ENCODE results near the gene ANKRD13C. TPM values are rescaled to one million over a fixed set of nuclear protein-coding genes. Genes with fewer than 3 reads are reported as not detected.

ANKRD13C gene
- total RNA-seq, 1 donor from 2014 or later, result 21.8 TPM

DNA sequence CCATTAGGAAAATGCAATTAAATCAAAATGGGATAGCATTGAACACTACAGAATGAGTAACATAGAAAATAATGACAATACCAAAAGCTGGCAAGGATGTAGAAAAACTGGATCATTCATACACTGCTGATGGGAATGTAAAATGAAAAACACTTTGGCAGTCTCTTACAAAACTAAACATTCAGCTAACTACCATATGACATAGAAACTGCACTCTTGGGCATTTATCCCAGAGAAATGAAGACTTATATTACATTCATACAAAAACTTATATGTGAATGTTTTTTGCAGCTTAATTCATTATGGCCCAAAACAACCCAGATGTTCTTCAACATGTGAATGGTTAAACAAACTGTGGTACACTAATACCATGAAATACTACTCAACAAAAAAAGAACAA lies 66.4 kb downstream of the ANKRD13C start:
- Mint-ChIP-seq H3K4me1 (ENCODE audit: low read depth, unreplicated experiment) (no peaks in the 10 kb centered on the region), H3K27ac (ENCODE audit: unreplicated experiment) (no peak overlapping the region), H3K36me3 (ENCODE audit: unreplicated experiment) (no peaks in the 10 kb centered on the region), H3K4me3 (ENCODE audit: unreplicated experiment) (no peak overlapping the region), H3K9me3 (ENCODE audit: unreplicated experiment) (no peaks in the 10 kb centered on the region), H3K27me3 (ENCODE audit: unreplicated experiment) (no peaks in the 10 kb centered on the region)
- no peak for TF ChIP-seq CTCF (IDR thresholded peaks at IDR 0.05; ENCODE audit: partially characterized antibody, unreplicated experiment)
- no peak for DNase-seq

- no peak for DNase-seq
- H3K27ac Mint-ChIP-seq (ENCODE audit: unreplicated experiment), result no peak overlapping the region
- no peaks in the 10 kb centered on the region for H3K27me3 Mint-ChIP-seq (ENCODE audit: unreplicated experiment)
- H3K36me3 Mint-ChIP-seq (ENCODE audit: unreplicated experiment), result no peaks in the 10 kb centered on the region
- H3K4me3 Mint-ChIP-seq (ENCODE audit: unreplicated experiment), result no peak overlapping the region
- TF ChIP-seq CTCF (IDR thresholded peaks at IDR 0.05; ENCODE audit: partially characterized antibody, unreplicated experiment), result no peak
- no peaks in the 10 kb centered on the region for H3K9me3 Mint-ChIP-seq (ENCODE audit: unreplicated experiment)
- no peaks in the 10 kb centered on the region for H3K4me1 Mint-ChIP-seq (ENCODE audit: low read depth, unreplicated experiment)
Measured at GRCh38 chr1:70286453-70286852, 68.1 kb downstream of the ANKRD13C start.

- Mint-ChIP-seq H3K27ac (ENCODE audit: unreplicated experiment) (no peak overlapping the region), H3K27me3 (ENCODE audit: unreplicated experiment) (no peaks in the 10 kb centered on the region), H3K4me3 (ENCODE audit: unreplicated experiment) (no peak overlapping the region), H3K4me1 (ENCODE audit: low read depth, unreplicated experiment) (no peaks in the 10 kb centered on the region), H3K36me3 (ENCODE audit: unreplicated experiment) (no peaks in the 10 kb centered on the region), H3K9me3 (ENCODE audit: unreplicated experiment) (no peaks in the 10 kb centered on the region)
- DNase-seq, result no peak
- TF ChIP-seq CTCF (IDR thresholded peaks at IDR 0.05; ENCODE audit: partially characterized antibody, unreplicated experiment), result no peak
Measured at GRCh38 chr1:70284366-70284765, 70.2 kb downstream of the ANKRD13C start.

- TF ChIP-seq CTCF (IDR thresholded peaks at IDR 0.05; ENCODE audit: partially characterized antibody, unreplicated experiment), result no peak
- DNase-seq, result no peak
- Mint-ChIP-seq H3K27ac (ENCODE audit: unreplicated experiment) (no peak overlapping the region), H3K4me1 (ENCODE audit: low read depth, unreplicated experiment) (no peaks in the 10 kb centered on the region), H3K36me3 (ENCODE audit: unreplicated experiment) (no peaks in the 10 kb centered on the region), H3K4me3 (ENCODE audit: unreplicated experiment) (no peak overlapping the region), H3K9me3 (ENCODE audit: unreplicated experiment) (no peaks in the 10 kb centered on the region), H3K27me3 (ENCODE audit: unreplicated experiment) (peaks cover 2% of the 10 kb centered on the region)
Measured at GRCh38 chr1:70278710-70279109, 75.8 kb downstream of the ANKRD13C start.

DNA sequence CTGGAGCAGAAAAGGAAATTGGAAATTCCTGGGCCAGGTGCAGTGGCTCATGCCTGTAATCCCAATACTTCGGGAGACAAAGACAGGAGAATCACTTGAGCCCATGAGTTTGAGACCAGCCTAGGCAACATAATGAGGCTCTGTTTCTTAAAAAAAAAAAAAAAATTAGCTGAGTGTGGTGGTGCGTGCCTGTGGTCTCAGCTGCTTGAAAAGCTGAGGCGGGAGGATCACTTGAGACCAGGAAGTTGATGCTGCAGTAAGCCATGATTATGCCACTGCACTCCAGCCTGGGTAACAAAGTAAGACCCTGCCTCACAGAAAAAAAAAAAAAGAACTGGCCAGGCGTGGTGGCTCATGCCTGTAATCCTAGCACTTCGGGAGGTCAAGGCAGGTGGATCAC lies 76.6 kb downstream of the ANKRD13C start:
- Mint-ChIP-seq H3K4me3 (ENCODE audit: unreplicated experiment) (no peak overlapping the region), H3K4me1 (ENCODE audit: low read depth, unreplicated experiment) (no peaks in the 10 kb centered on the region), H3K9me3 (ENCODE audit: unreplicated experiment) (no peaks in the 10 kb centered on the region), H3K27me3 (ENCODE audit: unreplicated experiment) (peaks cover 2% of the 10 kb centered on the region), H3K27ac (ENCODE audit: unreplicated experiment) (no peak overlapping the region), H3K36me3 (ENCODE audit: unreplicated experiment) (no peaks in the 10 kb centered on the region)
- no peak for DNase-seq
- TF ChIP-seq CTCF (IDR thresholded peaks at IDR 0.05; ENCODE audit: partially characterized antibody, unreplicated experiment), result no peak
